Astrocyte of the hippocampus (primary cell): ENCODE results near the gene TMEM53.

ENCODE experiments used
- DNase-seq: peaks from one replicate; pipeline ENCODE4 v3.0.0; 2011; ENCODE audit warnings: low read depth, low spot score

TMEM53 gene

DNA sequence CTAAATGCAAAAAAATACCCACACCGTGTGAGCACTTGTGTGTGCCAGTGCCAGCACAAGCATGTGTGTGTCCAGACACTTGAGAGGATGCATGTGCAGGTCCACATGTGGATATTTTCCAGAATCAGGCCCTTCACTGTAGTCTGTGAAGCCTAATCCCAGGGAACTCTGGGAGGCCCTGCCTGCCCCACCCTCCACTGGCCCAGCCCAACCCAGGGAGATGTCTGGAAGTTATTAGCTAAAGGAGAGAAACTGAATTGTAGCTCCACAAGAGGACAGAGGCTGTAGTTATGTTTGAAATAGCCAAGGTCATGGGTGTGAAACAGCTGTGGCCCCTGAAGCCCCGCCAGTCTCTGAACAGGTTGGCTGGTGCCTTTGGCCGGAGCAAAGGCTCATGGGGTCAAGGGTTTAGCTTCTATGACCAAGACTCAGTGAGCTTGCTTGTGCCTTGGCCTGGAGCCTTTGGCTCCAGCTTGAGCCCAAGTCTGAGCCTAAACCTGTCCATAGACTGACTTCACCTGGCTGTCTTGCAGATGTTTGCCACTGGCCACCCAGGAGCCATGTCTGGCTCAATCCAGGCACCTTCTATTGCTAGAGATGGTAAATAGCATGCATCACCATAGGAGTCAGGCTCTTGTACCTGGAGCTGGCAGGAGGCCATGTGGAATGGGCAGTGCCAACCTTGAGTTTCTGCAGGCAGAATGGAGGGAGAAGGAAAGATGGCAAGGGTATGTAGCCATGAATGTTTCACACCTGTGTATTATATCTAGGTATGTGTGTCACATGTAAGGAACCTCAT, 69.9 kb downstream of the TMEM53 start:
- no peak for DNase-seq

GRCh38 chr1:44603718-44604117, 70.6 kb downstream of the TMEM53 start:
- no peak for DNase-seq
